Erythroblast (primary cell): Measurements from ENCODE around the gene SLC45A1.

Source experiments
- DNase-seq, 2 experiments: peaks; one replicate each; lab custom pipeline; 2025; lab: John Stamatoyannopoulos, UW
- GATA1 ChIP-seq: IDR thresholded peaks from 2 replicates; pipeline ENCODE4 v1.6.1; 2011; ENCODE audit warnings: low read depth, mild to moderate bottlenecking, control low read depth, low read length, moderate library complexity
- POLR2A ChIP-seq: IDR thresholded peaks from 2 replicates; pipeline ENCODE4 v1.6.1; 2011; ENCODE audit warnings: mild to moderate bottlenecking, low read length

SLC45A1 gene

GRCh38 chr1:8389958-8390535, 72.1 kb downstream of the SLC45A1 start:
- TF ChIP-seq POLR2A (no peak), GATA1 (no peak)
- DNase-seq: no peak

- TF ChIP-seq GATA1: no peak
- no peak for TF ChIP-seq POLR2A
- no peak for DNase-seq
These were observed 72.8 kb downstream of the SLC45A1 start for GRCh38 chr1:8390707-8391106.

GRCh38 chr1:8392522-8392921, 74.6 kb downstream of the SLC45A1 start:
- no peak for TF ChIP-seq POLR2A
- no peak for TF ChIP-seq GATA1
- peak in 1 of 2 experiments; percentile 16 for DNase-seq
